ENCODE measurements around the gene NOS1AP. TPM values are rescaled to one million over a fixed set of nuclear protein-coding genes. Genes with fewer than 3 reads are reported as not detected.

Gene NOS1AP
- total RNA-seq, 3 donors from 2014 or later, result 11.8 to 17.4 (median 14.3) TPM

DNA sequence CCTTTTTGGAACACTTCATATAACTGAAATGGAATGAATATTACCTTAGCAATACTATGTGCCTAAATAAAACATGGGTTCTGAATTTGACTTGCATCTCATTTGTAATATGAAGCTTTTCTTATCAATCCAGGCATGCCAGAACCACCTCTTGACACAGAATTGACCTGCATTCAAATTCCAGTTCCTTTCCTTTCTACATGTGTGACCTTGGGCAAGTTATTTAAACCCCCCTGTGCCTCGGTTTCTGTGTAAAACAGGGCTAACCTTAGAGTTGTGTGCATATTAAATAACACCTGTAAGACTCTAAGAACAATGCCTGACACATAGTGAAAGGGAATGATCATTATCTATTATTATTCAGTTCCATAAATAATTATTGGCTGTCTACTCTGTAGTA lies 2.0 kb upstream of the NOS1AP start:
- H3K9me3 ChIP-seq, result no peaks in the 10 kb centered on the region
- no peak for TF ChIP-seq CTCF (IDR thresholded peaks at IDR 0.05)
- intact Hi-C loops (cut with DNase I, micrococcal nuclease), result no loop called here
- no peak overlapping the region for H3K4me3 ChIP-seq
- no peak for ATAC-seq
- DNase-seq, result no peak
- peaks cover 16% of the 10 kb centered on the region for H3K4me1 ChIP-seq (ENCODE audit: low read depth)
- H3K36me3 ChIP-seq (ENCODE audit: low read depth), result no peaks in the 10 kb centered on the region

DNA sequence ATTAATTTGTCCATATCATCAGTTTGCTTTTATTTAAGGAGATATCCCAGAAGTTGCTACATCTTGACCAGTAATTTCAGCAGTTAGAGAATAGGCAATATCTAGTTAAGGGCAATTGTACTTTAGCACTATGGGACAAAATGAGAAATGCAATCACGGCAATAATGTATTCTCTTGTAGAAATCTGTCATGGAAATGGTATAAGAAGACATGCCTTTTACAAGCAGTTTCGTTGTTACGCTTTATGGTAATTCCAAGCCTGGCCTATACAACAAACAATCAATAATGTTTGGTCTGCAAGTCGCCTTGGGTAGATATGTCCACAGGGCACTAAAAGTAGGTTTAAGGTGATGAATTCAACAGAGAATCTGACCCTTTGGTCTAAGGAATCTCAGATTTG lies 1.2 kb upstream of the NOS1AP start:
- no peaks in the 10 kb centered on the region for H3K36me3 ChIP-seq (ENCODE audit: low read depth)
- no peak for TF ChIP-seq CTCF (IDR thresholded peaks at IDR 0.05)
- no peaks in the 10 kb centered on the region for H3K9me3 ChIP-seq
- intact Hi-C loops (cut with DNase I, micrococcal nuclease), result no loop called here
- peaks cover 16% of the 10 kb centered on the region for H3K4me1 ChIP-seq (ENCODE audit: low read depth)
- DNase-seq (no peak), ATAC-seq (no peak)
- H3K4me3 ChIP-seq, result no peak overlapping the region

DNA sequence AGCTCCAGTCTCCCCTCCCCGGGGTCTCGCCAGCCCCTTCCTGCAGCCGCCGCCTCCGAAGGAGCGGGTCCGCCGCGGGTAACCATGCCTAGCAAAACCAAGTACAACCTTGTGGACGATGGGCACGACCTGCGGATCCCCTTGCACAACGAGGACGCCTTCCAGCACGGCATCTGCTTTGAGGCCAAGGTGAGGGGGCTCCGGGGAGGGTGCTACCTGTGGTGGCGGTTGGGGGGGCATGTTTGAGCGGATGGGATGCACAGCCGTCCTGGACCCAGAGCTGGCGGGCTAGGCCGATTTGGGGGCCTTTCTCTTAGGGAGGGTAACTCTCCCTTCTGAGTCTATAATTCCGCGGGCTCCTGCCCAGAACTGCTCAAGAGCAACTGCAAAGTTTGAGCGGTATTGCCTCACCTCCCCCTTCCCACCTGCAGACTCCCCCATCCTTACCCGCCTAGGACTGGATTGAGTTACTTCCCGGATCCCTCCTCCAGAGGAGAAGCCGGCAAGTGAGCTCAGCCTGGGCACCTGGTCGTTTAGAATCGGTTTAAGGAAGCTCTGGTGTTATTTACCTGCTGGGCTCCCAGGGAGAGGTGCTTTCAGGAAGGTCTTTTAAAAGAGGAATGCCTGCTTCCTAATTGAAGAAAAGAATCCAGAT lies 730 bp downstream of the NOS1AP start:
- TF ChIP-seq CTCF (IDR thresholded peaks at IDR 0.05), result no peak
- H3K4me1 ChIP-seq (ENCODE audit: low read depth), result peaks cover 10% of the 10 kb centered on the region
- ATAC-seq, result peak; percentile 63
- H3K9me3 ChIP-seq, result no peaks in the 10 kb centered on the region
- peak overlapping the region; percentile 63 for H3K4me3 ChIP-seq
- H3K36me3 ChIP-seq (ENCODE audit: low read depth), result no peaks in the 10 kb centered on the region
- peak; percentile 67 to 73 (median 72) for DNase-seq
- intact Hi-C loops (cut with DNase I, micrococcal nuclease), result no loop called here

DNA sequence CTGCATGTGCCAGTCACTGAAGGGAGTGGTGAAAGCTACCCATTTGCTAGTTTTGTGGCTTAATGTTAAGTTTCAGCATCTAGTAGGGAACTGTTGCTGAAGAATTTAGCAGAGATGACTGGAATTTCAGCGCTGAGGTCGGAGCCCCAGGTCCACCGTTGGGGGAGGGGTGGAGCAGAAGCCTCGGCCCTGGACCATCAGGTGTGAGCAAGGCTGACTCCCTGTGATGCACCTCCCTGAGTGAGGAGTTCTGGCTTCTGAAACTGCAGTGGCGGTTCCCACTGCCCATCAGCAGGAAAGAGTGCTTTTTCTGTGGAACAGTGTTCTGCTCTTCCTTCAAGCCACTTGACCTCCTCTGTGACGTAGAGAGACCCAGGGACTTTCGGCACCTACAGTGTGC lies 1.3 kb downstream of the NOS1AP start:
- Histone ChIP-seq H3K4me3 (no peak overlapping the region), H3K36me3 (ENCODE audit: low read depth) (no peaks in the 10 kb centered on the region), H3K4me1 (ENCODE audit: low read depth) (peaks cover 10% of the 10 kb centered on the region), H3K9me3 (no peaks in the 10 kb centered on the region)
- intact Hi-C loops (cut with DNase I, micrococcal nuclease), result no loop called here
- ATAC-seq (no peak), DNase-seq (peak in 2 of 3 donors; percentile 38 to 49)
- TF ChIP-seq CTCF (IDR thresholded peaks at IDR 0.05), result no peak

DNA sequence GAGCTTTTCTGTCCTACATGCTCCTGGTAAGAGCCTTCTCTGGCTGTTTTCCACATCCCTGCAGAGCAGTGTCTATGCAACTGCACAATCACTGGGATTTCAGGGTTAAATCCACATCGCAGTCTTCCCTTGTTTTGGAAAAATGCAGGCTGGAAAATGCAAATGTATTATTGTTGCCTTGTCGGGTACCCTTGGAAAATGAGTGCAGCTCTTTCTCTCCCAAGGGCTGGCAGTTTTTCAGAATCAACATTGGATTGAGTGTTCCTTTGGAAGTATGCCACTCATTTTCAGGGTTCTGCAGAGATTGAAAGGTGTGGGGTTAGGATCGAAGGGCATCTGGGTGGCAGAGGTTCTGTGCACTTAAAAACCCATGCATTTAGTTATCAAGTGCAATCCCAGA lies 3.2 kb downstream of the NOS1AP start:
- no peak overlapping the region for H3K4me3 ChIP-seq
- H3K4me1 ChIP-seq (ENCODE audit: low read depth), result peaks cover 10% of the 10 kb centered on the region
- DNase-seq, result no peak
- intact Hi-C loops (cut with DNase I, micrococcal nuclease), result no loop called here
- ATAC-seq, result no peak
- H3K36me3 ChIP-seq (ENCODE audit: low read depth), result no peaks in the 10 kb centered on the region
- TF ChIP-seq CTCF (IDR thresholded peaks at IDR 0.05), result no peak
- H3K9me3 ChIP-seq, result no peaks in the 10 kb centered on the region

All from mucosa of descending colon (tissue), 3 donors.